ENCODE data around the gene REXO4.

DNA sequence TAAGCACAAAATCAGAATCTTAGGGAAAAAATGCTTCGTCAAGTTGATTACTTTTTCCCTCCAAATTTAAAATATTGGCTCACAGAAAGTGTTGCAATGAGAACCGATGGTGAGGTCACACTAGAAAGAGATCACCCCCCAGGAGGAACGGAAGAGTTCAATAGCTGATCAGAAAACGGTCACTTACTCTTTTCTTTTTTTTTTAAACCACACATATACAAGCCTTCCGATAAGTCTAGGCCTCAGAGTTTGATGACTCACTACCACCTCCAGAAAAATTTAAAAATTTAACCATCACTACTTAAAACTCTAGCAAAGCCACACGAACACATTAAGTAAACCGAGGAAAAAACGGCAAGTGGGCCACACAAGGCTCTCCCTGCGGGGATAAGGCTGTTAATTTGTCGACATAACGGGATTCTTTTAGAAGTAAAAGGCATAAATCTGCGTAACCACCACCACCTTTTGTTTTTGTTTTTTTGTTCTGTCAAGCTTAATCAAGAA is 43.1 kb downstream of the REXO4 start:
- no peak for TF ChIP-seq POLR2A (IDR thresholded peaks at IDR 0.05)
- TF ChIP-seq, protein P1, sequence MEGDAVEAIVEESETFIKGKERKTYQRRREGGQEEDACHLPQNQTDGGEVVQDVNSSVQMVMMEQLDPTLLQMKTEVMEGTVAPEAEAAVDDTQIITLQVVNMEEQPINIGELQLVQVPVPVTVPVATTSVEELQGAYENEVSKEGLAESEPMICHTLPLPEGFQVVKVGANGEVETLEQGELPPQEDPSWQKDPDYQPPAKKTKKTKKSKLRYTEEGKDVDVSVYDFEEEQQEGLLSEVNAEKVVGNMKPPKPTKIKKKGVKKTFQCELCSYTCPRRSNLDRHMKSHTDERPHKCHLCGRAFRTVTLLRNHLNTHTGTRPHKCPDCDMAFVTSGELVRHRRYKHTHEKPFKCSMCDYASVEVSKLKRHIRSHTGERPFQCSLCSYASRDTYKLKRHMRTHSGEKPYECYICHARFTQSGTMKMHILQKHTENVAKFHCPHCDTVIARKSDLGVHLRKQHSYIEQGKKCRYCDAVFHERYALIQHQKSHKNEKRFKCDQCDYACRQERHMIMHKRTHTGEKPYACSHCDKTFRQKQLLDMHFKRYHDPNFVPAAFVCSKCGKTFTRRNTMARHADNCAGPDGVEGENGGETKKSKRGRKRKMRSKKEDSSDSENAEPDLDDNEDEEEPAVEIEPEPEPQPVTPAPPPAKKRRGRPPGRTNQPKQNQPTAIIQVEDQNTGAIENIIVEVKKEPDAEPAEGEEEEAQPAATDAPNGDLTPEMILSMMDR (IDR thresholded peaks at IDR 0.05): no peak

Measured in suprapubic skin (tissue), 3 donors.